Calu3 (cell line): ENCODE measurements around the gene HFM1. TPM values are rescaled to one million over a fixed set of nuclear protein-coding genes. Genes with fewer than 3 reads are reported as not detected.

Experiments
- BruUV-seq: library from RNA; stranded (reverse); fragments of 400-500 nt; replicated peaks from 2 replicates; lab custom pipeline; 2021; lab: Mats Ljungman, UMichigan
- CTCF ChIA-PET: fragments of 300-600 bp; sonication (Branson Sonifier 250); formaldehyde crosslinking; loops from one replicate; lab custom pipeline; 2022; ENCODE audit warnings: antibody characterized with exemption; lab: Charles Lee
- DNase-seq: peaks from one replicate; pipeline ENCODE4 v3.0.0; 2022
- H3K27ac Mint-ChIP-seq: one replicate; pipeline ENCODE4 v1.8.0; 2022; ENCODE audit warnings: mixed read lengths; ENCODE audit not compliant: unreplicated experiment
- H3K27me3 Mint-ChIP-seq: one replicate; pipeline ENCODE4 v1.8.0; 2022; ENCODE audit warnings: mixed read lengths; ENCODE audit not compliant: unreplicated experiment
- H3K36me3 Mint-ChIP-seq: one replicate; pipeline ENCODE4 v1.8.0; 2022; ENCODE audit warnings: mild to moderate bottlenecking, moderate library complexity, mixed read lengths; ENCODE audit not compliant: insufficient read depth, unreplicated experiment
- H3K4me1 Mint-ChIP-seq: one replicate; pipeline ENCODE4 v1.8.0; 2022; ENCODE audit warnings: mild to moderate bottlenecking, low read depth, mixed read lengths; ENCODE audit not compliant: unreplicated experiment
- H3K4me3 Mint-ChIP-seq: one replicate; pipeline ENCODE4 v1.8.0; 2022; ENCODE audit warnings: mild to moderate bottlenecking, low read depth, moderate library complexity, mixed read lengths; ENCODE audit not compliant: unreplicated experiment
- H3K9me3 Mint-ChIP-seq: one replicate; pipeline ENCODE4 v1.8.0; 2022; ENCODE audit warnings: low read depth, mixed read lengths; ENCODE audit not compliant: unreplicated experiment
- CTCF ChIP-seq: fragments of 200-600 bp; IDR thresholded peaks from one replicate; pipeline ENCODE4 v1.8.0; 2022; ENCODE audit warnings: antibody characterized with exemption; ENCODE audit not compliant: unreplicated experiment
- intact Hi-C: fragments of 100-400 bp; cut with micrococcal nuclease; formaldehyde crosslinking; loops from one replicate; pipeline ENCODE4 v1.10.0; 2022; ENCODE audit not compliant: unreplicated experiment
- total RNA-seq: library from RNA; stranded (reverse); gene quantifications from 2 replicates; pipeline ENCODE4 v1.2.3, GENCODE V29; 2022

The HFM1 gene
- total RNA-seq, 1 experiment from 2014 or later = not detected

DNA sequence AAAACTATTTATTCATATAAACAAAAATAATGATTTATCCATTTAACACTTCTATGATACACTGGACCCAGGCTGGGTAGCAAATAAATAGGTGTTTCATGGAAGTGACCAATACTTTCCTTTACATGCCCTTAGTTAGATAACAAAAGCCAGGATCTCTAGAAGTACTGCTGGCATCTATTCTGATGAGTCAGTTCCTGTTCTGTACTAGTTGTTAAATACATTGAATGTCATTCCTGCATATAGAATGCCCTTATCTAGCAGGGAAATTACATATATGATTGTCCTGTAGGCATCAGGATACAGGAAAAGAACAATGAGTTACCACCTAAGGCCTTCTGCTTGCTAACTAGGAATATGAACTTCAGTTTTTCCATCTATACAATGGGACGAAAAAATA, 130.8 kb downstream of the HFM1 start:
- intact Hi-C loops = no loop called here
- Mint-ChIP-seq H3K27me3 (peaks cover 16% of the 10 kb centered on the region), H3K9me3 (no peaks in the 10 kb centered on the region), H3K4me3 (no peak overlapping the region), H3K4me1 (no peaks in the 10 kb centered on the region), H3K36me3 (no peaks in the 10 kb centered on the region), H3K27ac (no peak overlapping the region)
- TF ChIP-seq CTCF = no peak
- no TSS peak for BruUV-seq
- DNase-seq = no peak
- CTCF ChIA-PET = no interaction called here

GRCh38 chr1:91261655-91262054, 143.0 kb downstream of the HFM1 start:
- intact Hi-C loops = no loop called here
- no peak overlapping the region for H3K4me3 Mint-ChIP-seq
- H3K36me3 Mint-ChIP-seq = no peaks in the 10 kb centered on the region
- H3K4me1 Mint-ChIP-seq = no peaks in the 10 kb centered on the region
- H3K9me3 Mint-ChIP-seq = no peaks in the 10 kb centered on the region
- BruUV-seq = no TSS peak
- DNase-seq = no peak
- CTCF ChIA-PET = no interaction called here
- TF ChIP-seq CTCF = no peak
- no peak overlapping the region for H3K27ac Mint-ChIP-seq
- H3K27me3 Mint-ChIP-seq = peaks cover 18% of the 10 kb centered on the region

DNA sequence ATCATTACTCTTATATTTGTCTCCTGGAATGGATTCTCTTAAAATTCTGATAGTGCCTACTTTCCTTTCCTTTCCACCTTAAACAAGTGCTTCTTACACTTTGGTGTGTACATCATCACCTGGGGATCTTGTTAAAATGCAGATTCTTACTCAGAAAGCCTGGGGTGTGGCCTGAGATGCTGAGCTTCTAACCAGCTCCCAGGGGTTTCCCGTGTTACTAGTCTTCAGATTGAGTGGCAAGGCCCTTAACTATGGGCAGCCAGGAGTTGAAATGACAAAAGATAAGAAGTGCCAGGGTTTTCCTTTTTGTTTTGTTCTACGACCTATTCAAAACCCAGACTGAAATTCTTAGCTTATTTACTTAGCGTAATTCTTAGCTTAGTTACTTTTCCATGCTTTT, 159.2 kb downstream of the HFM1 start:
- Mint-ChIP-seq H3K4me1 (no peaks in the 10 kb centered on the region), H3K36me3 (no peaks in the 10 kb centered on the region), H3K27me3 (no peaks in the 10 kb centered on the region), H3K27ac (no peak overlapping the region), H3K9me3 (no peaks in the 10 kb centered on the region), H3K4me3 (no peak overlapping the region)
- BruUV-seq = no TSS peak
- no peak for DNase-seq
- no peak for TF ChIP-seq CTCF
- CTCF ChIA-PET = interaction anchor here (0.9 kb wide), 1 partner anchor 15 kb away, joined by 4 read pairs; no protein-coding TSS in a partner anchor
- intact Hi-C loops = no loop called here

DNA sequence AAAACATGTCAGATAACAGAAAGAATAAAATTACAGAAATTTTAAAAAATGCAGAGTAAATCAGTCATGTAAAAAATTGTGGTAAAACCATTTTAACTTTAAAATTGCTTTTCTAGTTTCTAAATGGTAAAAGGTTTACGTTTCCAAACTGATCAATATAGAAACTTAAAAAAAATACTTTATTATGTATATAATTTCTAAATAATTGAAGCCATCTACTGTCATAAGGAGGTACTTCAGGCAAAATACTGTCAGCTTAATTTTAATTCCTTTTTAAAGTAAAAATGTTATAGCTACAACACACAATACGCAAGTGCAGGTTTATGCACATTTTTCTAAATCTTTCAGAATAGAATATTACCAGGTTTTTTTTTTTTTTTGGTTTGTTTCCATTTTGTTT, 159.9 kb downstream of the HFM1 start:
- no peak for DNase-seq
- Mint-ChIP-seq H3K4me3 (no peak overlapping the region), H3K27ac (no peak overlapping the region), H3K36me3 (no peaks in the 10 kb centered on the region), H3K4me1 (no peaks in the 10 kb centered on the region), H3K9me3 (no peaks in the 10 kb centered on the region), H3K27me3 (no peaks in the 10 kb centered on the region)
- no peak for TF ChIP-seq CTCF
- no TSS peak for BruUV-seq
- intact Hi-C loops = no loop called here
- CTCF ChIA-PET = interaction anchor here (0.7 to 0.9 kb wide), 2 partner anchors 16 to 729 kb away, joined by 3 to 4 read pairs; no protein-coding TSS in a partner anchor
